LNCaP clone FGC (cell line): Measurements from ENCODE around the gene SH3TC2.

Experiments used
- DNase-seq: peaks from one replicate; pipeline ENCODE4 v3.0.0-alpha.2; 2011; ENCODE audit warnings: low read depth
- H3K4me3 ChIP-seq: 2 replicates; pipeline ENCODE4 v1.5.1; 2011; ENCODE audit warnings: mild to moderate bottlenecking, low read depth, low read length, control low read depth
- CTCF ChIP-seq: IDR thresholded peaks from 2 replicates; pipeline ENCODE4 v1.5.1; 2012; ENCODE audit warnings: mild to moderate bottlenecking; ENCODE audit not compliant: control insufficient read depth, insufficient read depth; ENCODE audit errors: extremely low read depth

The SH3TC2 gene

GRCh38 chr5:148990817-148991216, 72.0 kb downstream of the SH3TC2 start:
- DNase-seq: no peak
- no peak for TF ChIP-seq CTCF

GRCh38 chr5:148989567-148989966, 73.3 kb downstream of the SH3TC2 start:
- H3K4me3 ChIP-seq: no peak overlapping the region
- no peak for DNase-seq
- TF ChIP-seq CTCF: no peak

More at GRCh38 chr5:148990817-148991216, 72.0 kb downstream of the SH3TC2 start:
- no peak overlapping the region for H3K4me3 ChIP-seq

- no peak for TF ChIP-seq CTCF
- no peak overlapping the region for H3K4me3 ChIP-seq
- no peak for DNase-seq
Observed at GRCh38 chr5:148988328-148988727, 74.5 kb downstream of the SH3TC2 start.

- TF ChIP-seq CTCF: no peak
- DNase-seq: no peak
- H3K4me3 ChIP-seq: no peak overlapping the region
Observed at GRCh38 chr5:148986636-148987035, 76.2 kb downstream of the SH3TC2 start.

GRCh38 chr5:148984345-148984744, 78.5 kb downstream of the SH3TC2 start:
- no peak overlapping the region for H3K4me3 ChIP-seq
- no peak for TF ChIP-seq CTCF
- no peak for DNase-seq

- no peak for DNase-seq
- H3K4me3 ChIP-seq: no peak overlapping the region
- no peak for TF ChIP-seq CTCF
Observed at GRCh38 chr5:148981353-148981752, 81.5 kb downstream of the SH3TC2 start.

- no peak overlapping the region for H3K4me3 ChIP-seq
- no peak for TF ChIP-seq CTCF
- no peak for DNase-seq
Observed at GRCh38 chr5:148980731-148981130, 82.1 kb downstream of the SH3TC2 start.
